PC-9 (cell line): ENCODE results near the gene RAD23A. TPM values are rescaled to one million over a fixed set of nuclear protein-coding genes. Genes with fewer than 3 reads are reported as not detected.

Experiments used
- BruUV-seq: library from RNA; stranded (reverse); fragments of 400-500 nt; replicated peaks from 2 replicates; lab custom pipeline; 2021; lab: Mats Ljungman, UMichigan
- CTCF ChIA-PET: fragments of 300-600 bp; sonication (Branson Sonifier 250); formaldehyde crosslinking; loops from one replicate; lab custom pipeline; 2022; ENCODE audit warnings: antibody characterized with exemption; lab: Charles Lee
- POLR2A ChIA-PET: fragments of 300-600 bp; sonication (Branson Sonifier 250); formaldehyde crosslinking; loops from one replicate; lab custom pipeline; 2022; ENCODE audit warnings: antibody characterized with exemption; ENCODE audit not compliant: unreplicated experiment; lab: Charles Lee
- DNase-seq, 2 experiments: peaks; one replicate each; pipeline versions ENCODE4 v3.0.0 to v3.0.0-alpha.2; 2015 to 2022; ENCODE audit warnings: mixed read lengths in 1 of 2
- H2AFZ ChIP-seq: fragments of 200-600 bp; sonication (generic); 2 replicates; pipeline ENCODE4 v1.8.1; 2017; ENCODE audit warnings: antibody characterized with exemption
- H3F3A ChIP-seq: fragments of 200-600 bp; sonication (generic); 2 replicates; pipeline ENCODE4 v1.8.1; 2017; ENCODE audit warnings: antibody characterized with exemption, mild to moderate bottlenecking, low read depth; ENCODE audit not compliant: insufficient read depth
- H3K27ac ChIP-seq: fragments of 200-600 bp; sonication (generic); 2 replicates; pipeline ENCODE4 v1.6.1; 2016; ENCODE audit warnings: mixed run types
- H3K27me3 ChIP-seq: fragments of 200-600 bp; sonication (generic); 2 replicates; pipeline ENCODE4 v1.6.1; 2016; ENCODE audit warnings: low read depth, mixed run types; ENCODE audit not compliant: insufficient read depth
- H3K36me3 ChIP-seq: fragments of 200-600 bp; sonication (generic); 2 replicates; pipeline ENCODE4 v1.6.1; 2016; ENCODE audit warnings: low read depth, mixed run types
- H3K4me1 ChIP-seq: fragments of 200-600 bp; sonication (generic); replicated peaks from 2 replicates; pipeline ENCODE4 v1.6.1; 2016; ENCODE audit warnings: mixed run types; ENCODE audit not compliant: insufficient read depth
- H3K4me2 ChIP-seq: fragments of 200-600 bp; sonication (generic); 2 replicates; pipeline ENCODE4 v1.6.1; 2017; ENCODE audit warnings: mixed run types
- H3K4me3 ChIP-seq: fragments of 200-600 bp; sonication (generic); 2 replicates; pipeline ENCODE4 v1.6.1; 2016; ENCODE audit warnings: mixed run types
- H3K79me2 ChIP-seq: fragments of 200-600 bp; sonication (generic); 2 replicates; pipeline ENCODE4 v1.6.1; 2017; ENCODE audit warnings: low read depth, mixed run types
- H3K9me2 ChIP-seq: fragments of 200-600 bp; sonication (generic); 2 replicates; pipeline ENCODE4 v1.8.1; 2017; ENCODE audit warnings: mild to moderate bottlenecking; ENCODE audit not compliant: insufficient read depth
- H3K9me3 ChIP-seq: fragments of 200-600 bp; sonication (generic); 2 replicates; pipeline ENCODE4 v1.8.1; 2016; ENCODE audit warnings: low read depth; ENCODE audit not compliant: insufficient read depth
- H4K20me1 ChIP-seq: fragments of 200-600 bp; sonication (generic); 2 replicates; pipeline ENCODE4 v1.8.1; 2017; ENCODE audit not compliant: insufficient read depth
- CTCF ChIP-seq: fragments of 200-600 bp; sonication (generic); conservative IDR thresholded peaks from 2 replicates; pipeline ENCODE4 v1.6.1; 2017; ENCODE audit warnings: mixed run types, antibody characterized with exemption, mild to moderate bottlenecking, moderate library complexity
- EZH2 ChIP-seq: fragments of 200-600 bp; sonication (generic); IDR thresholded peaks from 2 replicates; pipeline ENCODE4 v1.8.0; 2017; ENCODE audit warnings: antibody characterized with exemption, low read depth
- intact Hi-C: fragments of 100-400 bp; cut with micrococcal nuclease; formaldehyde crosslinking; loops from one replicate; pipeline ENCODE4 v1.10.0; 2022; ENCODE audit not compliant: unreplicated experiment
- total RNA-seq: library from RNA; stranded (reverse); gene quantifications from 2 replicates; pipeline ENCODE4 v1.2.3, GENCODE V29; 2021

The RAD23A gene
- total RNA-seq, 1 experiment from 2014 or later, result 186 TPM

GRCh38 chr19:12921047-12921446 lies 24.6 kb upstream of the RAD23A start:
- no TSS peak for BruUV-seq
- Histone ChIP-seq H2AFZ (no peak overlapping the region), H4K20me1 (no peaks in the 10 kb centered on the region), H3K27me3 (no peaks in the 10 kb centered on the region), H3K4me2 (no peak overlapping the region), H3K36me3 (peaks cover 26% of the 10 kb centered on the region; the same call in 1 of the 2 replicates), H3K9me2 (no peaks in the 10 kb centered on the region), H3K79me2 (no peaks in the 10 kb centered on the region), H3K27ac (no peak overlapping the region), H3K9me3 (no peaks in the 10 kb centered on the region), H3K4me3 (no peak overlapping the region), H3F3A (peaks cover 31% of the 10 kb centered on the region), H3K4me1 (no peaks in the 10 kb centered on the region; the same call in 1 of the 2 replicates)
- intact Hi-C loops, result no loop called here
- POLR2A ChIA-PET, result interaction anchor here (1.1 kb wide), 1 partner anchor 30 kb away, joined by 15 read pairs; the partner anchor contains the start of gene GCDH
- CTCF ChIA-PET, result no interaction called here
- TF ChIP-seq EZH2, result no peak
- TF ChIP-seq CTCF, result no peak
- no peak for DNase-seq

- TF ChIP-seq CTCF, result no peak
- no peak for TF ChIP-seq EZH2
- H3K9me3 ChIP-seq, result no peaks in the 10 kb centered on the region
- H3K9me2 ChIP-seq, result no peaks in the 10 kb centered on the region
- H3K36me3 ChIP-seq, result peaks cover 35% of the 10 kb centered on the region
- H3K27me3 ChIP-seq, result no peaks in the 10 kb centered on the region
- no TSS peak for BruUV-seq
- no peak overlapping the region for H2AFZ ChIP-seq
- ChIA-PET CTCF (no interaction called here), POLR2A (no interaction called here)
- no peak overlapping the region for H3K27ac ChIP-seq
- DNase-seq, result no peak
- intact Hi-C loops, result no loop called here
- no peaks in the 10 kb centered on the region for H4K20me1 ChIP-seq
- H3K4me2 ChIP-seq, result no peak overlapping the region
- peaks cover 31% of the 10 kb centered on the region for H3F3A ChIP-seq
- no peaks in the 10 kb centered on the region for H3K79me2 ChIP-seq
- no peak overlapping the region for H3K4me3 ChIP-seq
- H3K4me1 ChIP-seq, result no peaks in the 10 kb centered on the region; the same call in 1 of the 2 replicates
These were observed 22.7 kb upstream of the RAD23A start for GRCh38 chr19:12922959-12923358.

- Histone ChIP-seq H3K9me3 (no peaks in the 10 kb centered on the region), H3K4me1 (no peaks in the 10 kb centered on the region; the same call in 1 of the 2 replicates), H3K79me2 (no peaks in the 10 kb centered on the region), H3K4me3 (no peak overlapping the region), H3K36me3 (peaks cover 40% of the 10 kb centered on the region), H3F3A (peaks cover 28% of the 10 kb centered on the region), H3K27me3 (no peaks in the 10 kb centered on the region), H3K4me2 (no peak overlapping the region), H4K20me1 (no peaks in the 10 kb centered on the region; the same call in 1 of the 2 replicates), H2AFZ (no peak overlapping the region), H3K9me2 (no peaks in the 10 kb centered on the region), H3K27ac (no peak overlapping the region)
- BruUV-seq, result no TSS peak
- ChIA-PET POLR2A (interaction anchor here (0.7 kb wide), 1 partner anchor 13 kb away, joined by 4 read pairs; no protein-coding TSS in a partner anchor), CTCF (no interaction called here)
- no peak for TF ChIP-seq CTCF
- no peak for TF ChIP-seq EZH2
- DNase-seq, result no peak
- intact Hi-C loops, result no loop called here
These were observed 20.9 kb upstream of the RAD23A start for GRCh38 chr19:12924621-12925310.
